OCI-LY7 (cell line): ENCODE data around the gene WEE1. TPM values are rescaled to one million over a fixed set of nuclear protein-coding genes. Genes with fewer than 3 reads are reported as not detected.

Source experiments
- BruUV-seq: library from RNA; stranded (reverse); fragments of 400-500 nt; replicated peaks from 2 replicates; lab custom pipeline; 2021; lab: Mats Ljungman, UMichigan
- CTCF ChIA-PET: fragments of 300-600 bp; sonication (Branson Sonifier 250); formaldehyde crosslinking; loops from one replicate; lab custom pipeline; 2022; ENCODE audit warnings: antibody characterized with exemption; ENCODE audit not compliant: unreplicated experiment; lab: Charles Lee
- POLR2A ChIA-PET: fragments of 300-600 bp; sonication (Branson Sonifier 250); formaldehyde crosslinking; loops from one replicate; lab custom pipeline; 2022; ENCODE audit warnings: antibody characterized with exemption; lab: Charles Lee
- DNase-seq: peaks from one replicate; pipeline ENCODE4 v3.0.0-alpha.2; 2015; ENCODE audit warnings: low spot score
- H2AFZ ChIP-seq: fragments of 200-600 bp; sonication (generic), shearing (Covaris generic); 2 replicates; pipeline ENCODE4 v1.6.1; 2014; ENCODE audit warnings: mild to moderate bottlenecking, antibody characterized with exemption, low read length, moderate library complexity
- H3K27ac ChIP-seq: fragments of 200-600 bp; sonication (generic); 2 replicates; pipeline ENCODE4 v1.5.1; 2014; ENCODE audit warnings: mixed run types, low read depth, mild to moderate bottlenecking, moderate library complexity, low read length, inconsistent platforms; ENCODE audit not compliant: poor library complexity, severe bottlenecking
- H3K36me3 ChIP-seq: fragments of 200-600 bp; sonication (generic); 2 replicates; pipeline ENCODE4 v1.6.1; 2014; ENCODE audit warnings: mild to moderate bottlenecking, antibody characterized with exemption, low read length, moderate library complexity, mixed read lengths; ENCODE audit not compliant: insufficient read depth
- H3K4me1 ChIP-seq: fragments of 200-600 bp; sonication (generic); 2 replicates; pipeline ENCODE4 v1.5.1; 2014; ENCODE audit warnings: mild to moderate bottlenecking, low read length; ENCODE audit not compliant: insufficient read depth, poor library complexity, severe bottlenecking
- H3K4me2 ChIP-seq: fragments of 200-600 bp; sonication (generic); 2 replicates; pipeline ENCODE4 v1.6.1; 2014; ENCODE audit warnings: mild to moderate bottlenecking, low read length
- H3K4me3 ChIP-seq: fragments of 200-600 bp; sonication (generic); 2 replicates; pipeline ENCODE4 v1.5.1; 2014; ENCODE audit warnings: mild to moderate bottlenecking, low read depth, low read length; ENCODE audit not compliant: poor library complexity, severe bottlenecking
- H3K79me2 ChIP-seq: fragments of 200-600 bp; sonication (generic); 2 replicates; pipeline ENCODE4 v1.6.1; 2016; ENCODE audit warnings: low read depth, mild to moderate bottlenecking, low read length, moderate library complexity, mixed read lengths; ENCODE audit not compliant: insufficient read depth
- H3K9me2 ChIP-seq: fragments of 200-600 bp; sonication (generic); 2 replicates; pipeline ENCODE4 v1.6.1; 2016; ENCODE audit warnings: mild to moderate bottlenecking, low read length, mixed read lengths; ENCODE audit not compliant: insufficient read depth
- H3K9me3 ChIP-seq: fragments of 200-600 bp; sonication (generic); 2 replicates; pipeline ENCODE4 v1.6.1; 2014; ENCODE audit warnings: mild to moderate bottlenecking, mixed run types, low read length, mixed read lengths
- H4K20me1 ChIP-seq: fragments of 200-600 bp; sonication (generic); 2 replicates; pipeline ENCODE4 v1.6.1; 2014; ENCODE audit warnings: mild to moderate bottlenecking, antibody characterized with exemption, low read length, moderate library complexity, mixed read lengths; ENCODE audit not compliant: insufficient read depth
- EZH2phosphoT487 ChIP-seq: fragments of 200-600 bp; sonication (generic); IDR thresholded peaks from 2 replicates; pipeline ENCODE4 v1.6.1; 2018; ENCODE audit warnings: low read depth, borderline replicate concordance, mild to moderate bottlenecking, mixed run types, antibody characterized with exemption, low read length, moderate library complexity, mixed read lengths
- intact Hi-C: fragments of 100-400 bp; cut with micrococcal nuclease; formaldehyde crosslinking; loops from one replicate; pipeline ENCODE4 v1.10.0; 2022; ENCODE audit not compliant: unreplicated experiment
- total RNA-seq, 2 experiments: library from RNA; depleted of rRNA in 1 of 2; stranded (reverse); fragments of >200 nt in 1 of 2; shearing (Covaris generic) in 1 of 2; gene quantifications; 2 replicates each; pipeline ENCODE4 v1.2.3, GENCODE V29; 2014 to 2022
- TF ChIP-seq, protein P1 (sequence below): fragments of 200-600 bp; sonication (generic); conservative IDR thresholded peaks from 2 replicates; pipeline ENCODE4 v1.5.1; 2014; ENCODE audit warnings: mild to moderate bottlenecking, antibody characterized with exemption, low read length, moderate library complexity, mixed read lengths

WEE1 gene
- total RNA-seq, 2 experiments from 2014 or later = 147 to 216 TPM

DNA sequence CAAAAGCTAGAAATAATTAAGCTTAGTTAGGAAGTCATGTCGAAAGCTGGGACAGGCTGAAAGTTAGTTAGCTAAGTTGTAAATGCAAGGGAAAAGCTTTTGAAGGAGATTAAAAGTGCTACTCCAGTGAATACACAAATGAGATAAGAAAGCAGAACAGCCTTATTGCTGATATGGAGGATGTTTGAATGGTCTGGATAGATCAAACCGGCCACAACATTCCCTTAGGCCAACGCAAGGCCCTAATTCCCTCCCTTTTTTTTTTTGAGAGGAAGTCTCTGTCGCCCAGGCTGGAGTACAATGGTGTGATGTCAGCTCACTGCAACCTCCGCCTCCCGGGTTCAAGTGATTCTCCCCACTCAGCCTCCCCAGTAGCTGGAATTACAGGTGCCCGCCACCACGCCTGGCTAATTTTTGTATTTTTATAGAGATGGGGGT, 23.3 kb upstream of the WEE1 start:
- H3K4me1 ChIP-seq = no peaks in the 10 kb centered on the region
- H3K36me3 ChIP-seq = no peaks in the 10 kb centered on the region
- H2AFZ ChIP-seq = no peak overlapping the region
- no peaks in the 10 kb centered on the region for H3K9me3 ChIP-seq
- H3K79me2 ChIP-seq = no peaks in the 10 kb centered on the region
- POLR2A ChIA-PET = interaction anchor here (0.7 to 0.8 kb wide), 2 partner anchors 11 to 199 kb away, joined by 3 read pairs; no protein-coding TSS in a partner anchor
- no peaks in the 10 kb centered on the region for H4K20me1 ChIP-seq
- H3K27ac ChIP-seq = no peak overlapping the region
- DNase-seq = no peak
- BruUV-seq = no TSS peak
- CTCF ChIA-PET = no interaction called here
- H3K4me2 ChIP-seq = no peak overlapping the region
- H3K4me3 ChIP-seq = no peak overlapping the region
- TF ChIP-seq, protein P1, sequence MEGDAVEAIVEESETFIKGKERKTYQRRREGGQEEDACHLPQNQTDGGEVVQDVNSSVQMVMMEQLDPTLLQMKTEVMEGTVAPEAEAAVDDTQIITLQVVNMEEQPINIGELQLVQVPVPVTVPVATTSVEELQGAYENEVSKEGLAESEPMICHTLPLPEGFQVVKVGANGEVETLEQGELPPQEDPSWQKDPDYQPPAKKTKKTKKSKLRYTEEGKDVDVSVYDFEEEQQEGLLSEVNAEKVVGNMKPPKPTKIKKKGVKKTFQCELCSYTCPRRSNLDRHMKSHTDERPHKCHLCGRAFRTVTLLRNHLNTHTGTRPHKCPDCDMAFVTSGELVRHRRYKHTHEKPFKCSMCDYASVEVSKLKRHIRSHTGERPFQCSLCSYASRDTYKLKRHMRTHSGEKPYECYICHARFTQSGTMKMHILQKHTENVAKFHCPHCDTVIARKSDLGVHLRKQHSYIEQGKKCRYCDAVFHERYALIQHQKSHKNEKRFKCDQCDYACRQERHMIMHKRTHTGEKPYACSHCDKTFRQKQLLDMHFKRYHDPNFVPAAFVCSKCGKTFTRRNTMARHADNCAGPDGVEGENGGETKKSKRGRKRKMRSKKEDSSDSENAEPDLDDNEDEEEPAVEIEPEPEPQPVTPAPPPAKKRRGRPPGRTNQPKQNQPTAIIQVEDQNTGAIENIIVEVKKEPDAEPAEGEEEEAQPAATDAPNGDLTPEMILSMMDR = no peak
- no peak for TF ChIP-seq EZH2phosphoT487
- intact Hi-C loops = no loop called here
- no peaks in the 10 kb centered on the region for H3K9me2 ChIP-seq

DNA sequence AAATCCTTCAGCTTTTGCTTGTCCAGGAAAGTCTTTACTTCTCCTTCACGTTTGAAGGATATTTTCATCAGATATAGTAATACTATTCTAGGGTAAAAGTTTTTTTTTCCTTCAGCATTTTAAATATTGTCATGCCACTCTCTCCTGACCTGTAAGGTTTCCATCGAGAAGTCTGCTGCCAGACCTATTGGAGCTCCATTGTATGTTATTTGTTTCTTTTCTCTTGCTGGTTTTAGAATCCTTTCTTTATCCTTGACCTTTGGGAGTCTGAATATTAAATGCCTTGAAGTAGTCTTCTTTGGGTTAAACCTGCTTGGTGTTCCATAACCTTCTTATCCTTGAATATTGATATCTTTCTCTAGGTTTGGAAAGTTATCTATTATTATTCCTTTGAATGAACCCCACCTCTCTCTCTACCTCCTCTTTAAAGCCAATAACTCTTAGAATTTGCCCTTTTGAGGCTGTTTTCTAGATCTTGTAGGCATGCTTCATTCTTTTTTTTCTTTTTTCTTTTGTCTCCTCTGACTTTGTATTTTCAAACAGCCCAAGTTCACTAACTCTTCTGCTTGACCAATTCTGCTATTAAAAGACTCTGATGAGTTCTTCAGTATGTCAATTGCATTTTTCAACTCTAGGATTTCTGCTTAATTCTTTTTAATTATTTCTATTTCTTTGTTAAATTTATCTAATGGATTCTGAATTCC, 12.0 kb upstream of the WEE1 start:
- H3K4me2 ChIP-seq = no peak overlapping the region
- POLR2A ChIA-PET = interaction anchor here (0.7 to 1.1 kb wide), 2 partner anchors 74 to 174 kb away, joined by 3 read pairs; no protein-coding TSS in a partner anchor
- DNase-seq = no peak

DNA sequence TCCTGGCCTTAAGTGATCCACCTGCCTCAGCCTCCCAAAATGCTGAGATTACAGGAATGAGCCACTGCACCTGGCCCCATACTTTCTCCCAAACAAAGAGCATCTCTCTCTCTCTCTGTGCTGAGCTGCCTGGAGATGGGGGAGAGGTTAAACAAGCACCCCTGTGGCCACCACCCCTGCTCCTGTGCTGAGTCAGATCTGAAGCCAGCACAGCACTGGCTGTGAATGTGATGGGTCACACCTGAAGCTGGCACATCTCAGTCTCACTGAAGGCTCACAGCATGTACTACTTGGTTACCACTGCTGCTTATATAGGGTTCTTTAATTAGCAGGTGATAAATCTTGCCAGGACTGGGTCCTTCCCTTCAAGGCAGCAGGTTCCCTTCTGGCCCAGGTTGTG, 10.8 kb upstream of the WEE1 start:
- ChIA-PET CTCF (no interaction called here), POLR2A (interaction anchor here (0.7 to 1.1 kb wide), 3 partner anchors 32 to 172 kb away, joined by 3 to 4 read pairs (median 3); no protein-coding TSS in a partner anchor)
- H3K4me3 ChIP-seq = no peak overlapping the region
- no peak for TF ChIP-seq EZH2phosphoT487
- TF ChIP-seq, protein P1 = no peak
- DNase-seq = no peak
- no peaks in the 10 kb centered on the region; the same call in 1 of the 2 replicates for H3K36me3 ChIP-seq
- H3K9me3 ChIP-seq = peaks cover 8% of the 10 kb centered on the region; the same call in 1 of the 2 replicates
- no peak overlapping the region for H2AFZ ChIP-seq
- intact Hi-C loops = no loop called here
- no peaks in the 10 kb centered on the region for H4K20me1 ChIP-seq
- no peak overlapping the region for H3K4me2 ChIP-seq
- H3K4me1 ChIP-seq = no peaks in the 10 kb centered on the region
- BruUV-seq = no TSS peak
- no peak overlapping the region for H3K27ac ChIP-seq
- no peaks in the 10 kb centered on the region for H3K9me2 ChIP-seq
- no peaks in the 10 kb centered on the region for H3K79me2 ChIP-seq

More for the DNA sequence above, 12.0 kb upstream of the WEE1 start:
- CTCF ChIA-PET = no interaction called here
- Histone ChIP-seq H3K79me2 (no peaks in the 10 kb centered on the region), H3K9me2 (no peaks in the 10 kb centered on the region), H2AFZ (no peak overlapping the region), H3K4me3 (no peak overlapping the region), H3K36me3 (no peaks in the 10 kb centered on the region; the same call in 1 of the 2 replicates), H3K4me1 (no peaks in the 10 kb centered on the region), H3K9me3 (peaks cover 8% of the 10 kb centered on the region; the same call in 1 of the 2 replicates), H3K27ac (no peak overlapping the region), H4K20me1 (no peaks in the 10 kb centered on the region)
- intact Hi-C loops = no loop called here
- no TSS peak for BruUV-seq
- no peak for TF ChIP-seq EZH2phosphoT487
